HCT116 (cell line): ENCODE data around the gene SLBP. TPM values are rescaled to one million over a fixed set of nuclear protein-coding genes. Genes with fewer than 3 reads are reported as not detected.

Experiments
- ATAC-seq: fragments of 200-7000 bp; cut with Tn5 transposase; 2 replicates; pipeline ENCODE4 v1.9.1; 2020; ENCODE audit warnings: mild to moderate bottlenecking, moderate library complexity
- BruUV-seq: library from RNA; stranded (reverse); fragments of 400-500 nt; replicated peaks from 2 replicates; lab custom pipeline; 2021; lab: Mats Ljungman, UMichigan
- CTCF ChIA-PET: fragments of 300-600 bp; sonication (Branson Sonifier 250); formaldehyde crosslinking; loops from one replicate; lab custom pipeline; 2021; ENCODE audit warnings: antibody characterized with exemption; lab: Charles Lee
- POLR2A ChIA-PET: fragments of 300-600, 350-600 bp; sonication (Branson Sonifier 250); formaldehyde crosslinking; loops from one replicate; lab custom pipeline; 2021; ENCODE audit warnings: antibody characterized with exemption; lab: Charles Lee
- RAD21 ChIA-PET, 2 experiments: fragments of 300-600 bp; sonication (Branson Sonifier 250); formaldehyde crosslinking; loops; one replicate each; lab custom pipeline; 2023; ENCODE audit warnings: low total read pairs in 2 of 2; ENCODE audit not compliant: uncharacterized antibody in 2 of 2, unreplicated experiment in 2 of 2, low non-redundant PET in 1 of 2; lab: Charles Lee
- DNase-seq: peaks from one replicate; pipeline ENCODE4 v3.0.0-alpha.2; 2010; ENCODE audit warnings: low read depth, low spot score
- H2AFZ ChIP-seq: fragments of 200-600 bp; shearing (Covaris generic), sonication (generic); 2 replicates; pipeline ENCODE4 v1.6.1; 2017; ENCODE audit warnings: low read depth, mixed run types, mixed read lengths, antibody characterized with exemption, low read length; ENCODE audit not compliant: poor library complexity, severe bottlenecking
- H3K27ac ChIP-seq: 2 replicates; pipeline ENCODE4 v1.5.1; 2012; ENCODE audit warnings: low read depth, low read length
- H3K27me3 ChIP-seq: fragments of 200-600 bp; sonication (generic); 2 replicates; pipeline ENCODE4 v1.6.1; 2016; ENCODE audit warnings: mixed run types, low read length, mixed read lengths; ENCODE audit not compliant: insufficient read depth
- H3K36me3 ChIP-seq, 2 experiments: fragments of 200-500 bp in 1 of 2; fragments of 200-600 bp in 1 of 2; sonication (Bioruptor generic) in 1 of 2; sonication (generic) in 1 of 2; 2 replicates each; pipeline versions ENCODE4 v1.5.1 to v1.6.1; 2014 to 2016; ENCODE audit warnings: low read length in 2 of 2, inconsistent platforms in 1 of 2, mixed read lengths in 1 of 2, mixed run types in 1 of 2; ENCODE audit not compliant: insufficient read depth in 2 of 2, control insufficient read depth in 1 of 2
- H3K4me1 ChIP-seq, 2 experiments: fragments of 200-600 bp in 1 of 2; sonication (generic) in 1 of 2; 2 replicates each; pipeline versions ENCODE4 v1.5.1 to v1.6.1; 2012 to 2017; ENCODE audit warnings: low read length in 2 of 2, inconsistent platforms in 1 of 2, mild to moderate bottlenecking in 1 of 2, mixed read lengths in 1 of 2, mixed run types in 1 of 2, moderate library complexity in 1 of 2; ENCODE audit not compliant: insufficient read depth in 2 of 2, control insufficient read depth in 1 of 2
- H3K4me2 ChIP-seq: fragments of 200-600 bp; sonication (generic); 2 replicates; pipeline ENCODE4 v1.6.1; 2017; ENCODE audit warnings: mixed run types, low read length, mixed read lengths
- H3K4me3 ChIP-seq, 2 experiments: fragments of 200-600 bp in 1 of 2; sonication (generic) in 1 of 2; replicated peaks in 1 of 2; 2 replicates each; pipeline ENCODE4 v1.5.1; 2011 to 2016; ENCODE audit warnings: low read length in 2 of 2, control low read depth in 1 of 2, low read depth in 1 of 2, mild to moderate bottlenecking in 1 of 2, mixed read lengths in 1 of 2, mixed run types in 1 of 2
- H3K79me2 ChIP-seq: fragments of 200-600 bp; sonication (generic); 2 replicates; pipeline ENCODE4 v1.6.1; 2017; ENCODE audit warnings: mild to moderate bottlenecking, mixed run types, low read length, moderate library complexity, mixed read lengths; ENCODE audit not compliant: insufficient read depth
- H3K9ac ChIP-seq: fragments of 200-600 bp; sonication (generic); 2 replicates; pipeline ENCODE4 v1.6.1; 2016; ENCODE audit warnings: low read length, mixed read lengths
- H3K9me2 ChIP-seq: fragments of 200-600 bp; sonication (generic), shearing (Covaris generic); 2 replicates; pipeline ENCODE4 v1.6.1; 2017; ENCODE audit warnings: mixed run types, mild to moderate bottlenecking, moderate library complexity; ENCODE audit not compliant: insufficient read depth
- H3K9me3 ChIP-seq, 2 experiments: fragments of 200-500 bp in 1 of 2; fragments of 200-600 bp in 1 of 2; sonication (Bioruptor generic) in 1 of 2; sonication (generic) in 1 of 2; 2 replicates each; pipeline ENCODE4 v1.6.1; 2014 to 2017; ENCODE audit warnings: low read length in 2 of 2, mixed read lengths in 2 of 2, inconsistent platforms in 1 of 2, low read depth in 1 of 2, mild to moderate bottlenecking in 1 of 2, mixed run types in 1 of 2, moderate library complexity in 1 of 2; ENCODE audit not compliant: control insufficient read depth in 1 of 2, insufficient read depth in 1 of 2
- H4K20me1 ChIP-seq: fragments of 200-600 bp; sonication (generic), shearing (Covaris generic); 2 replicates; pipeline ENCODE4 v1.6.1; 2017; ENCODE audit warnings: mixed run types, mild to moderate bottlenecking, moderate library complexity; ENCODE audit not compliant: insufficient read depth
- CBX3 ChIP-seq: IDR thresholded peaks from 2 replicates; pipeline ENCODE4 v1.6.1; 2012; ENCODE audit warnings: low read depth
- CEBPB ChIP-seq: IDR thresholded peaks from 2 replicates; pipeline ENCODE4 v1.6.1; 2012; ENCODE audit warnings: low read depth
- EGR1 ChIP-seq: IDR thresholded peaks from 2 replicates; pipeline ENCODE4 v1.6.1; 2012; ENCODE audit warnings: low read depth
- ELF1 ChIP-seq: IDR thresholded peaks from 2 replicates; pipeline ENCODE4 v1.6.1; 2012; ENCODE audit warnings: low read depth, borderline replicate concordance
- EZH2phosphoT487 ChIP-seq: fragments of 200-600 bp; IDR thresholded peaks from 2 replicates; pipeline ENCODE4 v1.6.1; 2018; ENCODE audit warnings: antibody characterized with exemption, borderline replicate concordance
- JUND ChIP-seq: IDR thresholded peaks from 2 replicates; pipeline ENCODE4 v1.6.1; 2012
- POLR2AphosphoS5 ChIP-seq: IDR thresholded peaks from 2 replicates; pipeline ENCODE4 v1.6.1; 2011; ENCODE audit warnings: mild to moderate bottlenecking, low read depth, low read length, moderate library complexity
- RAD21 ChIP-seq: IDR thresholded peaks from 2 replicates; pipeline ENCODE4 v1.6.1; 2012; ENCODE audit warnings: low read depth, mild to moderate bottlenecking
- SIN3A ChIP-seq: IDR thresholded peaks from 2 replicates; pipeline ENCODE4 v1.6.1; 2012; ENCODE audit warnings: low read depth
- SP1 ChIP-seq: IDR thresholded peaks from 2 replicates; pipeline ENCODE4 v1.6.1; 2012; ENCODE audit warnings: low read depth
- SRF ChIP-seq: IDR thresholded peaks from 2 replicates; pipeline ENCODE4 v1.6.1; 2012; ENCODE audit warnings: low read depth
- TCF7L2 ChIP-seq: IDR thresholded peaks from 2 replicates; pipeline ENCODE4 v1.7.0; 2011; ENCODE audit warnings: borderline replicate concordance, inconsistent platforms; ENCODE audit not compliant: insufficient read depth, insufficient read length; ENCODE audit errors: extremely low read depth
- YY1 ChIP-seq: IDR thresholded peaks from 2 replicates; pipeline ENCODE4 v1.6.1; 2011; ENCODE audit warnings: low read length, low read depth, moderate library complexity, mild to moderate bottlenecking; ENCODE audit not compliant: insufficient replicate concordance; ENCODE audit errors: extremely low read depth
- ZFX ChIP-seq: fragments of 450-650 bp; IDR thresholded peaks from 2 replicates; pipeline ENCODE4 v1.6.1; 2017
- ZNF274 ChIP-seq: fragments of 200-500 bp; sonication (Bioruptor generic); IDR thresholded peaks from 2 replicates; pipeline ENCODE4 v1.6.1; 2014; ENCODE audit warnings: mild to moderate bottlenecking, low read depth, low read length, inconsistent platforms
- intact Hi-C: fragments of 100-400 bp; cut with micrococcal nuclease; formaldehyde crosslinking; loops from 2 replicates; pipeline ENCODE4 v1.10.0; 2022
- total RNA-seq: library from RNA; stranded (reverse); gene quantifications from one replicate; pipeline ENCODE4 v1.2.1, GENCODE V29; 2021; ENCODE audit not compliant: unreplicated experiment
- TF ChIP-seq, protein P1 (sequence below), 3 experiments: fragments of 200-600 bp in 1 of 3; sonication (generic) in 1 of 3; IDR thresholded peaks in 2 of 3; conservative IDR thresholded peaks in 1 of 3; 2 replicates each; pipeline ENCODE4 v1.5.1; 2012 to 2017; ENCODE audit warnings: low read depth in 2 of 3, low read length in 2 of 3, antibody characterized with exemption in 1 of 3, borderline replicate concordance in 1 of 3, control low read depth in 1 of 3, mild to moderate bottlenecking in 1 of 3, mixed read lengths in 1 of 3, mixed run types in 1 of 3, moderate library complexity in 1 of 3; ENCODE audit not compliant: insufficient read depth in 1 of 3
- TF ChIP-seq, protein P2 (sequence below): IDR thresholded peaks from 2 replicates; pipeline ENCODE4 v1.6.1; 2012
- TF ChIP-seq, protein P3 (sequence below): IDR thresholded peaks from 2 replicates; pipeline ENCODE4 v1.6.1; 2011; ENCODE audit warnings: mild to moderate bottlenecking, low read length, moderate library complexity; ENCODE audit not compliant: insufficient replicate concordance; ENCODE audit errors: extremely low read depth
- TF ChIP-seq, protein P4 (sequence below): IDR thresholded peaks from 2 replicates; pipeline ENCODE4 v1.6.1; 2012
- TF ChIP-seq, protein P5 (sequence below): IDR thresholded peaks from 2 replicates; pipeline ENCODE4 v1.6.1; 2012; ENCODE audit warnings: low read depth

SLBP gene
- total RNA-seq, 1 experiment from 2014 or later: 101 TPM

DNA sequence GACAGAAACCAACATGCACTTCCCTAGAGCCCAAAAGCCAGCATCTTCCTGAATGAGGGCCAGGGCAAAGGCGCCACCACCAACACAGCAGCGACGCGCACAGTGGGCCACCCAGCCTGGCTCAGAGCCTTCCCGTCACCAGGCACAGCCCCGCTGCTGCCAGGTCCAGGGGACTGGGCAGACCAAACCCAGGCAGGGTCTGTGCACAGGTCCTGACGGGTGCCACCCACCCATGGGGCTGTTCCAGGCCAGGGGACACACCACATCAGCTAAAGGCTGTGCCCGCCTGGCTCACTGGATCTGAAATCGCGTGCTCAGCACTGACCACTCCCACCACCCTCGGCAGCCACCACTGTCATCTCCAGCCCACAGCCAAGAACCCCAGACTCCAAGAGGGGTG, 41.8 kb downstream of the SLBP start:
- RAD21 ChIA-PET: no interaction called here
- TF ChIP-seq SP1 (no peak), CEBPB (no peak), EGR1 (no peak), JUND (no peak), ELF1 (no peak), TCF7L2 (no peak), ZNF274 (no peak), EZH2phosphoT487 (no peak), YY1 (no peak), SRF (no peak), RAD21 (no peak), SIN3A (no peak), ZFX (no peak), CBX3 (no peak), POLR2AphosphoS5 (no peak)
- TF ChIP-seq, protein P1, sequence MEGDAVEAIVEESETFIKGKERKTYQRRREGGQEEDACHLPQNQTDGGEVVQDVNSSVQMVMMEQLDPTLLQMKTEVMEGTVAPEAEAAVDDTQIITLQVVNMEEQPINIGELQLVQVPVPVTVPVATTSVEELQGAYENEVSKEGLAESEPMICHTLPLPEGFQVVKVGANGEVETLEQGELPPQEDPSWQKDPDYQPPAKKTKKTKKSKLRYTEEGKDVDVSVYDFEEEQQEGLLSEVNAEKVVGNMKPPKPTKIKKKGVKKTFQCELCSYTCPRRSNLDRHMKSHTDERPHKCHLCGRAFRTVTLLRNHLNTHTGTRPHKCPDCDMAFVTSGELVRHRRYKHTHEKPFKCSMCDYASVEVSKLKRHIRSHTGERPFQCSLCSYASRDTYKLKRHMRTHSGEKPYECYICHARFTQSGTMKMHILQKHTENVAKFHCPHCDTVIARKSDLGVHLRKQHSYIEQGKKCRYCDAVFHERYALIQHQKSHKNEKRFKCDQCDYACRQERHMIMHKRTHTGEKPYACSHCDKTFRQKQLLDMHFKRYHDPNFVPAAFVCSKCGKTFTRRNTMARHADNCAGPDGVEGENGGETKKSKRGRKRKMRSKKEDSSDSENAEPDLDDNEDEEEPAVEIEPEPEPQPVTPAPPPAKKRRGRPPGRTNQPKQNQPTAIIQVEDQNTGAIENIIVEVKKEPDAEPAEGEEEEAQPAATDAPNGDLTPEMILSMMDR (IDR thresholded peaks at IDR 0.05 in 2 of 3, conservative IDR thresholded peaks at IDR 0.05 in 1 of 3; ENCODE audit: borderline replicate concordance in 1 of 3, insufficient read depth in 1 of 3, low read depth in 2 of 3, low read length in 2 of 3): no peak
- TF ChIP-seq, protein P2, sequence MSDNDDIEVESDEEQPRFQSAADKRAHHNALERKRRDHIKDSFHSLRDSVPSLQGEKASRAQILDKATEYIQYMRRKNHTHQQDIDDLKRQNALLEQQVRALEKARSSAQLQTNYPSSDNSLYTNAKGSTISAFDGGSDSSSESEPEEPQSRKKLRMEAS: no peak
- TF ChIP-seq, protein P3, sequence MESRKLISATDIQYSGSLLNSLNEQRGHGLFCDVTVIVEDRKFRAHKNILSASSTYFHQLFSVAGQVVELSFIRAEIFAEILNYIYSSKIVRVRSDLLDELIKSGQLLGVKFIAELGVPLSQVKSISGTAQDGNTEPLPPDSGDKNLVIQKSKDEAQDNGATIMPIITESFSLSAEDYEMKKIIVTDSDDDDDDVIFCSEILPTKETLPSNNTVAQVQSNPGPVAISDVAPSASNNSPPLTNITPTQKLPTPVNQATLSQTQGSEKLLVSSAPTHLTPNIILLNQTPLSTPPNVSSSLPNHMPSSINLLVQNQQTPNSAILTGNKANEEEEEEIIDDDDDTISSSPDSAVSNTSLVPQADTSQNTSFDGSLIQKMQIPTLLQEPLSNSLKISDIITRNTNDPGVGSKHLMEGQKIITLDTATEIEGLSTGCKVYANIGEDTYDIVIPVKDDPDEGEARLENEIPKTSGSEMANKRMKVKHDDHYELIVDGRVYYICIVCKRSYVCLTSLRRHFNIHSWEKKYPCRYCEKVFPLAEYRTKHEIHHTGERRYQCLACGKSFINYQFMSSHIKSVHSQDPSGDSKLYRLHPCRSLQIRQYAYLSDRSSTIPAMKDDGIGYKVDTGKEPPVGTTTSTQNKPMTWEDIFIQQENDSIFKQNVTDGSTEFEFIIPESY: no peak
- TF ChIP-seq, protein P4, sequence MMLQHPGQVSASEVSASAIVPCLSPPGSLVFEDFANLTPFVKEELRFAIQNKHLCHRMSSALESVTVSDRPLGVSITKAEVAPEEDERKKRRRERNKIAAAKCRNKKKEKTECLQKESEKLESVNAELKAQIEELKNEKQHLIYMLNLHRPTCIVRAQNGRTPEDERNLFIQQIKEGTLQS: no peak
- TF ChIP-seq, protein P5, sequence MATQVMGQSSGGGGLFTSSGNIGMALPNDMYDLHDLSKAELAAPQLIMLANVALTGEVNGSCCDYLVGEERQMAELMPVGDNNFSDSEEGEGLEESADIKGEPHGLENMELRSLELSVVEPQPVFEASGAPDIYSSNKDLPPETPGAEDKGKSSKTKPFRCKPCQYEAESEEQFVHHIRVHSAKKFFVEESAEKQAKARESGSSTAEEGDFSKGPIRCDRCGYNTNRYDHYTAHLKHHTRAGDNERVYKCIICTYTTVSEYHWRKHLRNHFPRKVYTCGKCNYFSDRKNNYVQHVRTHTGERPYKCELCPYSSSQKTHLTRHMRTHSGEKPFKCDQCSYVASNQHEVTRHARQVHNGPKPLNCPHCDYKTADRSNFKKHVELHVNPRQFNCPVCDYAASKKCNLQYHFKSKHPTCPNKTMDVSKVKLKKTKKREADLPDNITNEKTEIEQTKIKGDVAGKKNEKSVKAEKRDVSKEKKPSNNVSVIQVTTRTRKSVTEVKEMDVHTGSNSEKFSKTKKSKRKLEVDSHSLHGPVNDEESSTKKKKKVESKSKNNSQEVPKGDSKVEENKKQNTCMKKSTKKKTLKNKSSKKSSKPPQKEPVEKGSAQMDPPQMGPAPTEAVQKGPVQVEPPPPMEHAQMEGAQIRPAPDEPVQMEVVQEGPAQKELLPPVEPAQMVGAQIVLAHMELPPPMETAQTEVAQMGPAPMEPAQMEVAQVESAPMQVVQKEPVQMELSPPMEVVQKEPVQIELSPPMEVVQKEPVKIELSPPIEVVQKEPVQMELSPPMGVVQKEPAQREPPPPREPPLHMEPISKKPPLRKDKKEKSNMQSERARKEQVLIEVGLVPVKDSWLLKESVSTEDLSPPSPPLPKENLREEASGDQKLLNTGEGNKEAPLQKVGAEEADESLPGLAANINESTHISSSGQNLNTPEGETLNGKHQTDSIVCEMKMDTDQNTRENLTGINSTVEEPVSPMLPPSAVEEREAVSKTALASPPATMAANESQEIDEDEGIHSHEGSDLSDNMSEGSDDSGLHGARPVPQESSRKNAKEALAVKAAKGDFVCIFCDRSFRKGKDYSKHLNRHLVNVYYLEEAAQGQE: no peak
- Histone ChIP-seq H3K79me2 (no peaks in the 10 kb centered on the region), H3K9ac (no peak overlapping the region), H3K4me2 (no peak overlapping the region), H3K9me2 (no peaks in the 10 kb centered on the region), H3K27me3 (no peaks in the 10 kb centered on the region), H3K4me1 (peaks cover 11 to 15% of the 10 kb centered on the region in 2 experiments), H2AFZ (no peak overlapping the region), H3K4me3 (no peak overlapping the region), H3K27ac (no peak overlapping the region), H3K9me3 (no peaks in the 10 kb centered on the region), H4K20me1 (no peaks in the 10 kb centered on the region), H3K36me3 (no peaks in the 10 kb centered on the region)
- POLR2A ChIA-PET: no interaction called here
- no TSS peak for BruUV-seq
- ATAC-seq (no peak), DNase-seq (no peak)
- CTCF ChIA-PET: no interaction called here
- intact Hi-C loops: no loop called here
